Jurkat, Clone E6-1 (cell line): ENCODE measurements around the gene ETNK2.
A peak's percentile ranks its signal among the peaks of the same experiment; 100 is the strongest.

Experiments
- DNase-seq: peaks from one replicate; pipeline ENCODE4 v3.0.0-alpha.2; 2011; ENCODE audit warnings: low read depth, low spot score
- H3K4me3 ChIP-seq: 2 replicates; pipeline ENCODE4 v1.5.1; 2011; ENCODE audit warnings: mild to moderate bottlenecking, low read length, control low read depth, moderate library complexity

Gene ETNK2

GRCh38 chr1:204150702-204151551, 917 bp downstream of the ETNK2 start:
- no peak for DNase-seq
- peak overlapping the region; percentile 55 for H3K4me3 ChIP-seq

GRCh38 chr1:204149635-204150565, 1.9 kb downstream of the ETNK2 start:
- H3K4me3 ChIP-seq = no peak overlapping the region
- DNase-seq = no peak

GRCh38 chr1:204149107-204149506, 2.7 kb downstream of the ETNK2 start:
- H3K4me3 ChIP-seq = no peak overlapping the region
- no peak for DNase-seq

- no peak overlapping the region for H3K4me3 ChIP-seq
- DNase-seq = no peak
These were observed 4.1 kb downstream of the ETNK2 start for GRCh38 chr1:204147406-204148383.

- no peak overlapping the region for H3K4me3 ChIP-seq
- no peak for DNase-seq
These were observed 4.9 kb downstream of the ETNK2 start for GRCh38 chr1:204146965-204147364.

GRCh38 chr1:204146309-204146708, 5.5 kb downstream of the ETNK2 start:
- DNase-seq = no peak
- no peak overlapping the region for H3K4me3 ChIP-seq

- H3K4me3 ChIP-seq = no peak overlapping the region
- no peak for DNase-seq
These were observed 6.8 kb downstream of the ETNK2 start for GRCh38 chr1:204145033-204145504.

GRCh38 chr1:204143276-204144041, 8.4 kb downstream of the ETNK2 start:
- no peak for DNase-seq
- no peak overlapping the region for H3K4me3 ChIP-seq

GRCh38 chr1:204142032-204142974, 9.5 kb downstream of the ETNK2 start:
- no peak overlapping the region for H3K4me3 ChIP-seq
- no peak for DNase-seq

- H3K4me3 ChIP-seq = no peak overlapping the region
- no peak for DNase-seq
These were observed 10.7 kb downstream of the ETNK2 start for GRCh38 chr1:204141131-204141530.

- no peak overlapping the region for H3K4me3 ChIP-seq
- DNase-seq = no peak
These were observed 11.9 kb downstream of the ETNK2 start for GRCh38 chr1:204139952-204140351.

- no peak overlapping the region for H3K4me3 ChIP-seq
- no peak for DNase-seq
These were observed 12.8 kb downstream of the ETNK2 start for GRCh38 chr1:204139088-204139487.

- DNase-seq = no peak
- H3K4me3 ChIP-seq = no peak overlapping the region
These were observed 15.0 kb downstream of the ETNK2 start for GRCh38 chr1:204136814-204137213.

- DNase-seq = no peak
These were observed 17.7 kb downstream of the ETNK2 start for GRCh38 chr1:204134103-204134502.

GRCh38 chr1:204132718-204133117, 19.1 kb downstream of the ETNK2 start:
- H3K4me3 ChIP-seq = no peak overlapping the region
- no peak for DNase-seq

More at GRCh38 chr1:204134103-204134502, 17.7 kb downstream of the ETNK2 start:
- no peak overlapping the region for H3K4me3 ChIP-seq

- no peak for DNase-seq
- H3K4me3 ChIP-seq = no peak overlapping the region
These were observed 19.9 kb downstream of the ETNK2 start for GRCh38 chr1:204131978-204132377.
